IMR-90 (cell line): Measurements from ENCODE around the gene CAPN8. TPM values are rescaled to one million over a fixed set of nuclear protein-coding genes. Genes with fewer than 3 reads are reported as not detected.

Experiments used
- ATAC-seq: fragments of 200-7000 bp; cut with Tn5 transposase; 2 replicates; pipeline ENCODE4 v1.9.1; 2020; ENCODE audit warnings: low read depth, mild to moderate bottlenecking, moderate library complexity
- BruUV-seq: library from RNA; stranded (reverse); fragments of 400-500 nt; replicated peaks from 2 replicates; lab custom pipeline; 2021; lab: Mats Ljungman, UMichigan
- CTCF ChIA-PET: fragments of 300-600 bp; formaldehyde crosslinking; extraction: SDS; loops from one replicate; lab custom pipeline; 2021; ENCODE audit warnings: antibody characterized with exemption; lab: Yijun Ruan, JAX
- POLR2A ChIA-PET: fragments of 300-600 bp; sonication (Branson Sonifier 250); formaldehyde crosslinking; loops from one replicate; lab custom pipeline; 2022; ENCODE audit warnings: antibody characterized with exemption; ENCODE audit not compliant: unreplicated experiment; lab: Charles Lee
- DNase-seq: peaks from one replicate; pipeline ENCODE4 v3.0.0; 2013
- H2AFZ ChIP-seq: replicated peaks from 2 replicates; pipeline ENCODE3; 2013; ENCODE audit warnings: low read length, mild to moderate bottlenecking; ENCODE audit not compliant: poor library complexity
- H2AK5ac ChIP-seq: 2 replicates; pipeline ENCODE4 v1.6.1; 2013; ENCODE audit warnings: low read depth, low read length, inconsistent platforms
- H2AK9ac ChIP-seq: replicated peaks from 2 replicates; pipeline ENCODE3; 2013; ENCODE audit warnings: mild to moderate bottlenecking, low read depth, low read length, moderate library complexity; ENCODE audit not compliant: poor library complexity
- H2BK120ac ChIP-seq: 2 replicates; pipeline ENCODE4 v1.6.1; 2013; ENCODE audit warnings: low read depth, low read length, inconsistent platforms
- H2BK15ac ChIP-seq: 3 replicates; pipeline ENCODE4 v1.6.1; 2013; ENCODE audit warnings: low read depth, low read length, inconsistent platforms
- H2BK20ac ChIP-seq: 2 replicates; pipeline ENCODE4 v1.6.1; 2013; ENCODE audit warnings: low read depth, mild to moderate bottlenecking, inconsistent platforms, low read length, moderate library complexity
- H2BK5ac ChIP-seq: 2 replicates; pipeline ENCODE4 v1.6.1; 2013; ENCODE audit warnings: mild to moderate bottlenecking, low read depth, low read length, inconsistent platforms; ENCODE audit not compliant: poor library complexity, severe bottlenecking
- H3K14ac ChIP-seq: replicated peaks from 2 replicates; pipeline ENCODE4 v1.6.1; 2013; ENCODE audit warnings: low read depth, low read length, inconsistent platforms
- H3K18ac ChIP-seq: 2 replicates; pipeline ENCODE4 v1.6.1; 2013; ENCODE audit warnings: low read depth, low read length, control low read depth
- H3K23ac ChIP-seq: 2 replicates; pipeline ENCODE4 v1.6.1; 2013; ENCODE audit warnings: low read depth, low read length, inconsistent platforms
- H3K27ac ChIP-seq: 2 replicates; pipeline ENCODE4 v1.5.1; 2013; ENCODE audit warnings: mild to moderate bottlenecking, control low read depth, low read length; ENCODE audit not compliant: insufficient read depth
- H3K27me3 ChIP-seq: 2 replicates; pipeline ENCODE4 v1.6.1; 2013; ENCODE audit warnings: low read length; ENCODE audit not compliant: control insufficient read depth, insufficient read depth
- H3K36me3 ChIP-seq: 2 replicates; pipeline ENCODE4 v1.6.1; 2013; ENCODE audit warnings: low read length, mixed read lengths; ENCODE audit not compliant: control insufficient read depth, insufficient read depth
- H3K4ac ChIP-seq: 2 replicates; pipeline ENCODE4 v1.6.1; 2013; ENCODE audit warnings: low read depth, low read length, inconsistent platforms
- H3K4me1 ChIP-seq: 2 replicates; pipeline ENCODE4 v1.6.1; 2013; ENCODE audit warnings: low read length, mixed read lengths; ENCODE audit not compliant: control insufficient read depth, insufficient read depth
- H3K4me2 ChIP-seq: 2 replicates; pipeline ENCODE4 v1.6.1; 2013; ENCODE audit warnings: low read depth, mild to moderate bottlenecking, control low read depth, low read length, moderate library complexity
- H3K4me3 ChIP-seq: 2 replicates; pipeline ENCODE4 v1.5.1; 2013; ENCODE audit warnings: low read depth, mild to moderate bottlenecking, control low read depth, low read length, moderate library complexity; ENCODE audit not compliant: insufficient read depth
- H3K56ac ChIP-seq: 2 replicates; pipeline ENCODE4 v1.6.1; 2013; ENCODE audit warnings: low read length, inconsistent platforms; ENCODE audit not compliant: insufficient read depth; ENCODE audit errors: extremely low read depth
- H3K79me1 ChIP-seq, 2 experiments: 2 replicates each; pipeline ENCODE4 v1.6.1; 2013; ENCODE audit warnings: low read length in 2 of 2, inconsistent platforms in 1 of 2, low read depth in 1 of 2
- H3K9ac ChIP-seq: 2 replicates; pipeline ENCODE4 v1.6.1; 2013; ENCODE audit warnings: low read depth, low read length, control low read depth
- H3K9me1 ChIP-seq: 2 replicates; pipeline ENCODE4 v1.6.1; 2013; ENCODE audit warnings: low read length, inconsistent platforms; ENCODE audit not compliant: insufficient read depth
- H3K9me3 ChIP-seq: 2 replicates; pipeline ENCODE4 v1.6.1; 2013; ENCODE audit warnings: low read length; ENCODE audit not compliant: control insufficient read depth, insufficient read depth
- H4K20me1 ChIP-seq: 2 replicates; pipeline ENCODE4 v1.6.1; 2013; ENCODE audit warnings: low read length, inconsistent platforms; ENCODE audit not compliant: insufficient read depth
- H4K5ac ChIP-seq: 2 replicates; pipeline ENCODE4 v1.6.1; 2013; ENCODE audit warnings: mild to moderate bottlenecking, low read depth, low read length, control low read depth
- H4K8ac ChIP-seq, 2 experiments: 2 replicates each; pipeline ENCODE4 v1.6.1; 2013; ENCODE audit warnings: low read depth in 2 of 2, low read length in 2 of 2, control low read depth in 1 of 2, inconsistent platforms in 1 of 2
- H4K91ac ChIP-seq: 2 replicates; pipeline ENCODE4 v1.6.1; 2013; ENCODE audit warnings: low read depth, low read length, inconsistent platforms; ENCODE audit not compliant: insufficient read depth
- BHLHE40 ChIP-seq: fragments of 150-350 bp; IDR thresholded peaks from 2 replicates; pipeline ENCODE4 v1.6.1; 2016; ENCODE audit warnings: mild to moderate bottlenecking, low read depth, low read length
- CEBPB ChIP-seq: IDR thresholded peaks from 2 replicates; pipeline ENCODE4 v1.6.1; 2012; ENCODE audit warnings: low read depth, low read length, improper control_type of control experiment
- CHD1 ChIP-seq: IDR thresholded peaks from 2 replicates; pipeline ENCODE4 v1.6.1; 2012; ENCODE audit warnings: low read depth, low read length, improper control_type of control experiment
- FOS ChIP-seq: fragments of 150-350 bp; IDR thresholded peaks from 2 replicates; pipeline ENCODE4 v1.6.1; 2016; ENCODE audit warnings: low read depth, low read length
- MAFK ChIP-seq: IDR thresholded peaks from 2 replicates; pipeline ENCODE4 v1.6.1; 2012; ENCODE audit warnings: low read depth, low read length, improper control_type of control experiment
- MXI1 ChIP-seq: IDR thresholded peaks from 2 replicates; pipeline ENCODE4 v1.6.1; 2012; ENCODE audit warnings: low read depth, mild to moderate bottlenecking, low read length, moderate library complexity, borderline replicate concordance
- NFE2L2 ChIP-seq: fragments of 150-350 bp; IDR thresholded peaks from 2 replicates; pipeline ENCODE4 v1.6.1; 2016; ENCODE audit warnings: low read depth, mild to moderate bottlenecking, low read length
- POLR2A ChIP-seq: IDR thresholded peaks from 2 replicates; pipeline ENCODE4 v1.6.1; 2012; ENCODE audit warnings: mild to moderate bottlenecking, low read depth, low read length
- RAD21 ChIP-seq: IDR thresholded peaks from 2 replicates; pipeline ENCODE4 v1.6.1; 2012; ENCODE audit warnings: low read length, improper control_type of control experiment
- RCOR1 ChIP-seq: IDR thresholded peaks from 2 replicates; pipeline ENCODE4 v1.6.1; 2012; ENCODE audit warnings: mild to moderate bottlenecking, low read length, improper control_type of control experiment; ENCODE audit not compliant: insufficient replicate concordance
- RFX5 ChIP-seq: IDR thresholded peaks from 2 replicates; pipeline ENCODE4 v1.8.0; 2012; ENCODE audit warnings: low read depth, mild to moderate bottlenecking, low read length, moderate library complexity
- SMC3 ChIP-seq: fragments of 150-350 bp; IDR thresholded peaks from 2 replicates; pipeline ENCODE4 v1.6.1; 2016; ENCODE audit warnings: low read depth, mild to moderate bottlenecking, antibody characterized with exemption, low read length, moderate library complexity
- WGBS, 2 experiments: methylation state at CpG; one replicate each; pipeline versions ENCODE4 v1.1.5 to v1.1.7; 2013; ENCODE audit warnings: missing lambda C conversion rate in 2 of 2; ENCODE audit not compliant: insufficient read length in 1 of 2; ENCODE audit errors: extremely low coverage in 2 of 2; 5-methylcytosine and 5-hydroxymethylcytosine counted together
- dilution Hi-C: fragments of 300-500 bp; cut with HindIII; formaldehyde crosslinking; loops from one replicate; pipeline ENCODE4 v1.14.3; 2018; ENCODE audit warnings: low sequenced_read_pairs; ENCODE audit not compliant: unreplicated experiment
- in situ Hi-C: fragments of 300-500 bp; cut with MboI; formaldehyde crosslinking; loops from 3 replicates; pipeline ENCODE4 v1.14.3; 2019; ENCODE audit warnings: low sequenced_read_pairs, inconsistent platforms, mixed read lengths
- intact Hi-C: fragments of 100-400 bp; cut with micrococcal nuclease; formaldehyde crosslinking; loops from 2 replicates; pipeline ENCODE4 v1.10.0; 2022
- polyA plus RNA-seq, 3 experiments: library from polyadenylated mRNA; depleted of rRNA; stranded (reverse); fragments of >200 nt; gene quantifications; 2 replicates each; pipeline ENCODE4 v1.2.3, GENCODE V29; 2012; ENCODE audit warnings: low replicate concordance in 1 of 3
- total RNA-seq: library from RNA; depleted of rRNA; stranded (reverse); fragments of >200 nt; gene quantifications from 2 replicates; pipeline ENCODE4 v1.2.3, GENCODE V29; 2012
- TF ChIP-seq, protein P1 (sequence below): conservative IDR thresholded peaks from 2 replicates; pipeline ENCODE4 v1.5.1; 2012; ENCODE audit warnings: mild to moderate bottlenecking, low read depth, low read length, improper control_type of control experiment
- TF ChIP-seq, protein P2 (sequence below): fragments of 150-350 bp; IDR thresholded peaks from 2 replicates; pipeline ENCODE4 v1.6.1; 2017; ENCODE audit warnings: mild to moderate bottlenecking, antibody characterized with exemption, low read length, low read depth

CAPN8 gene
- total and polyA plus RNA-seq, 2 of the 4 experiments (the other 2 are of a cell fraction) = not detected

DNA sequence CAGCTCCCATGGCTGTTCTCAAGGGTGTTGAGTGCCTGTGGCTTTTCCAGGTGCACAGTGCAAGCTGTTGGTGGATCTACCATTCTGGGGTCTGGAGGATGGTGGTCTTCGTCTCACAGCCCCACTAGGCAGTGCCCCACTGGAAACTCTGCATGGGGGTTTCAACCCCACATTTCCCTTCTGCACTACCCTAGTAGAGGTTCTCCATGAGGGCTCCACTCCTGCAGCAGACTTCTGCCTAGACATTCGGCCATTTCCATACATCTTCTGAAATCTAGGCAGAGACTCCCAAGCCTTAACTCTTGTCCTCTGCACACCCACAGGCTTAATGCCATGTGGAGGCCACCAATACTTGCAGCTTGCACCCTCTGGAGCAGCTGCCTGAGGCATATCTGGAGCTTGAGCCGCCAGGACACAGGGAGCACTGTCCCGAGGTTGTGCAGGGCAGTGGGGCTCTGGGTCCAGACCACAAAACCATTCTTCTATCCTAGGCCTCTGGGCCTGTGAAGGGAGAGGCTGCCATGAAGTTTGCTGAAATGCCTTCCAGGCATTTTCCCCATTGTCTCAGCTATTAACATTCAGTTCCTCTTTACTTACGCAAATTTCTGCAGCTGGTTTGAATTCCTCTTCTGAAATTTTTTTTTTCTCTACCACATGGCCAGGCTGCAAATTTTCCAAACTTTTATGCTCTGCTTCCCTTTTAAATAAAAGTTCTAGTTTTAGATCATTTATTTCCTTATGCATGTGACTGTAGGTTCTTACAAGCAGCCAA lies 8.8 kb upstream of the CAPN8 start:
- H2BK5ac ChIP-seq = no peak overlapping the region
- intact Hi-C loops (no loop called here), dilution Hi-C loops (no loop called here), in situ Hi-C loops (no loop called here)
- no peak overlapping the region for H2BK15ac ChIP-seq
- DNase-seq (no peak), ATAC-seq (no peak)
- H4K8ac ChIP-seq = no peak overlapping the region
- WGBS, 2 experiments = no CpG with 5 or more reads among the region's 5 CpGs
- no peaks in the 10 kb centered on the region for H3K79me1 ChIP-seq
- no peak overlapping the region for H4K5ac ChIP-seq
- no peak overlapping the region for H3K14ac ChIP-seq
- H3K18ac ChIP-seq = no peak overlapping the region
- H3K27me3 ChIP-seq = peaks cover 7% of the 10 kb centered on the region
- no peak overlapping the region for H3K23ac ChIP-seq
- no peak overlapping the region for H3K4me3 ChIP-seq
- H2AK9ac ChIP-seq = no peak overlapping the region
- H3K27ac ChIP-seq = no peak overlapping the region
- H2BK120ac ChIP-seq = no peak overlapping the region
- H2BK20ac ChIP-seq = no peak overlapping the region
- no peaks in the 10 kb centered on the region for H3K9me1 ChIP-seq
- H4K91ac ChIP-seq = no peak overlapping the region
- no peak overlapping the region for H2AFZ ChIP-seq
- no peaks in the 10 kb centered on the region for H4K20me1 ChIP-seq
- BruUV-seq = no TSS peak
- H3K4ac ChIP-seq = no peak overlapping the region
- no peak overlapping the region for H3K9ac ChIP-seq
- H3K4me2 ChIP-seq = no peak overlapping the region
- H2AK5ac ChIP-seq = no peak overlapping the region
- TF ChIP-seq RAD21 (no peak), SMC3 (no peak), NFE2L2 (no peak), POLR2A (no peak), CHD1 (no peak), MXI1 (no peak), FOS (no peak), RCOR1 (no peak), CEBPB (no peak), MAFK (no peak), BHLHE40 (no peak), RFX5 (no peak)
- TF ChIP-seq, protein P1, sequence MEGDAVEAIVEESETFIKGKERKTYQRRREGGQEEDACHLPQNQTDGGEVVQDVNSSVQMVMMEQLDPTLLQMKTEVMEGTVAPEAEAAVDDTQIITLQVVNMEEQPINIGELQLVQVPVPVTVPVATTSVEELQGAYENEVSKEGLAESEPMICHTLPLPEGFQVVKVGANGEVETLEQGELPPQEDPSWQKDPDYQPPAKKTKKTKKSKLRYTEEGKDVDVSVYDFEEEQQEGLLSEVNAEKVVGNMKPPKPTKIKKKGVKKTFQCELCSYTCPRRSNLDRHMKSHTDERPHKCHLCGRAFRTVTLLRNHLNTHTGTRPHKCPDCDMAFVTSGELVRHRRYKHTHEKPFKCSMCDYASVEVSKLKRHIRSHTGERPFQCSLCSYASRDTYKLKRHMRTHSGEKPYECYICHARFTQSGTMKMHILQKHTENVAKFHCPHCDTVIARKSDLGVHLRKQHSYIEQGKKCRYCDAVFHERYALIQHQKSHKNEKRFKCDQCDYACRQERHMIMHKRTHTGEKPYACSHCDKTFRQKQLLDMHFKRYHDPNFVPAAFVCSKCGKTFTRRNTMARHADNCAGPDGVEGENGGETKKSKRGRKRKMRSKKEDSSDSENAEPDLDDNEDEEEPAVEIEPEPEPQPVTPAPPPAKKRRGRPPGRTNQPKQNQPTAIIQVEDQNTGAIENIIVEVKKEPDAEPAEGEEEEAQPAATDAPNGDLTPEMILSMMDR = no peak
- TF ChIP-seq, protein P2, sequence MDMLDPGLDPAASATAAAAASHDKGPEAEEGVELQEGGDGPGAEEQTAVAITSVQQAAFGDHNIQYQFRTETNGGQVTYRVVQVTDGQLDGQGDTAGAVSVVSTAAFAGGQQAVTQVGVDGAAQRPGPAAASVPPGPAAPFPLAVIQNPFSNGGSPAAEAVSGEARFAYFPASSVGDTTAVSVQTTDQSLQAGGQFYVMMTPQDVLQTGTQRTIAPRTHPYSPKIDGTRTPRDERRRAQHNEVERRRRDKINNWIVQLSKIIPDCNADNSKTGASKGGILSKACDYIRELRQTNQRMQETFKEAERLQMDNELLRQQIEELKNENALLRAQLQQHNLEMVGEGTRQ = no peak
- CTCF ChIA-PET = no interaction called here
- H3K9me3 ChIP-seq = peaks cover 2% of the 10 kb centered on the region; the same call in 1 of the 2 replicates
- no peaks in the 10 kb centered on the region for H3K36me3 ChIP-seq
- no peak overlapping the region for H3K56ac ChIP-seq
- POLR2A ChIA-PET = no interaction called here
- H3K4me1 ChIP-seq = no peaks in the 10 kb centered on the region
